H1 (cell line): ENCODE results near the gene IL7R. TPM values are rescaled to one million over a fixed set of nuclear protein-coding genes. Genes with fewer than 3 reads are reported as not detected.
A peak's percentile ranks its signal among the peaks of the same experiment; 100 is the strongest.

ENCODE experiments used
- CTCF ChIA-PET: fragments of 300-600 bp; sonication (Branson Sonifier 250); formaldehyde crosslinking; loops from one replicate; lab custom pipeline; 2021; ENCODE audit not compliant: partially characterized antibody; lab: Charles Lee
- POLR2A ChIA-PET: fragments of 300-600 bp; sonication (Branson Sonifier 250); formaldehyde crosslinking; loops from one replicate; lab custom pipeline; 2021; ENCODE audit warnings: inconsistent platforms; ENCODE audit not compliant: partially characterized antibody; lab: Charles Lee
- DNase-seq, 2 experiments: peaks; one replicate each; pipeline versions ENCODE4 v3.0.0 to v3.0.0-alpha.2; 2010 to 2022; ENCODE audit warnings: low spot score in 2 of 2, low read depth in 1 of 2, mixed read lengths in 1 of 2
- FAIRE-seq: peaks from 2 replicates; lab custom pipeline; 2011; peaks lifted over from hg19 to GRCh38; lab: Jason Lieb, UNC
- H2AFZ ChIP-seq: 2 replicates; pipeline ENCODE4 v1.8.1; 2012; ENCODE audit warnings: low read length, inconsistent platforms
- H2AK5ac ChIP-seq: 2 replicates; pipeline ENCODE4 v1.6.1; 2013; ENCODE audit warnings: low read depth, low read length
- H2BK120ac ChIP-seq: replicated peaks from 2 replicates; pipeline ENCODE3; 2013; ENCODE audit warnings: low read depth, low read length, inconsistent platforms
- H2BK12ac ChIP-seq: 2 replicates; pipeline ENCODE4 v1.6.1; 2013; ENCODE audit warnings: low read depth, low read length
- H2BK15ac ChIP-seq: 2 replicates; pipeline ENCODE4 v1.6.1; 2013; ENCODE audit warnings: low read length
- H2BK20ac ChIP-seq: 2 replicates; pipeline ENCODE4 v1.6.1; 2013; ENCODE audit warnings: low read length
- H2BK5ac ChIP-seq: 2 replicates; pipeline ENCODE4 v1.6.1; 2013; ENCODE audit warnings: low read depth, low read length
- H3K14ac ChIP-seq: 2 replicates; pipeline ENCODE4 v1.6.1; 2013; ENCODE audit warnings: inconsistent platforms; ENCODE audit not compliant: insufficient read length
- H3K18ac ChIP-seq: 2 replicates; pipeline ENCODE4 v1.6.1; 2013; ENCODE audit warnings: low read length; ENCODE audit errors: extremely low read depth
- H3K23ac ChIP-seq: 2 replicates; pipeline ENCODE4 v1.6.1; 2013; ENCODE audit warnings: inconsistent platforms; ENCODE audit not compliant: insufficient read length
- H3K23me2 ChIP-seq: 2 replicates; pipeline ENCODE4 v1.6.1; 2013; ENCODE audit warnings: low read depth, low read length
- H3K27ac ChIP-seq: 2 replicates; pipeline ENCODE4 v1.6.1; 2011; ENCODE audit warnings: low read depth, low read length, inconsistent platforms
- H3K27me3 ChIP-seq, 4 experiments: replicated peaks in 1 of 4; 1 replicate in 1 of 4; 2 replicates in 3 of 4; pipeline versions ENCODE4 v1.6.1 to v1.8.1; 2011 to 2013; ENCODE audit warnings: low read length in 3 of 4, mild to moderate bottlenecking in 3 of 4, inconsistent platforms in 2 of 4, mixed read lengths in 2 of 4, moderate library complexity in 1 of 4; ENCODE audit not compliant: control insufficient read depth in 3 of 4, insufficient read depth in 3 of 4; ENCODE audit errors: extremely low read depth in 1 of 4
- H3K36me3 ChIP-seq, 4 experiments: 2 replicates each; pipeline versions ENCODE4 v1.6.1 to v1.8.1; 2011 to 2013; ENCODE audit warnings: mild to moderate bottlenecking in 4 of 4, low read length in 3 of 4, moderate library complexity in 2 of 4, control low read depth in 1 of 4, inconsistent platforms in 1 of 4; ENCODE audit not compliant: insufficient read depth in 4 of 4, control insufficient read depth in 2 of 4
- H3K4ac ChIP-seq: replicated peaks from 2 replicates; pipeline ENCODE3; 2013; ENCODE audit warnings: low read length, low read depth, mixed read lengths, inconsistent platforms; ENCODE audit not compliant: insufficient read length
- H3K4me1 ChIP-seq, 4 experiments: replicated peaks in 1 of 4; 1 replicate in 1 of 4; 2 replicates in 3 of 4; pipeline versions ENCODE4 v1.6.1 to v1.8.1; 2011 to 2013; ENCODE audit warnings: low read length in 3 of 4, inconsistent platforms in 2 of 4, mixed read lengths in 1 of 4; ENCODE audit not compliant: insufficient read depth in 4 of 4, control insufficient read depth in 3 of 4
- H3K4me2 ChIP-seq, 2 experiments: 2 replicates each; pipeline versions ENCODE4 v1.6.1 to v1.8.1; 2011 to 2013; ENCODE audit warnings: low read depth in 2 of 2, low read length in 2 of 2, control low read depth in 1 of 2, inconsistent platforms in 1 of 2, mild to moderate bottlenecking in 1 of 2; ENCODE audit not compliant: insufficient read depth in 1 of 2
- H3K4me3 ChIP-seq, 4 experiments: fragments of 200-600, 300-600 bp in 1 of 4; sonication (generic), shearing (Covaris generic), sonication (Bioruptor Twin) in 1 of 4; 2 replicates each; pipeline versions ENCODE4 v1.5.1 to v1.8.1; 2011 to 2016; ENCODE audit warnings: low read length in 4 of 4, low read depth in 3 of 4, control low read depth in 2 of 4, inconsistent platforms in 2 of 4, mild to moderate bottlenecking in 2 of 4, mixed read lengths in 1 of 4, moderate library complexity in 1 of 4; ENCODE audit not compliant: insufficient read depth in 2 of 4; ENCODE audit errors: extremely low read depth in 1 of 4
- H3K56ac ChIP-seq: replicated peaks from 2 replicates; pipeline ENCODE3; 2013; ENCODE audit warnings: low read depth, mild to moderate bottlenecking, mixed read lengths, low read length, inconsistent platforms; ENCODE audit not compliant: insufficient read length
- H3K79me1 ChIP-seq: 2 replicates; pipeline ENCODE4 v1.6.1; 2013; ENCODE audit warnings: low read depth, low read length, control low read depth
- H3K79me2 ChIP-seq, 2 experiments: 2 replicates each; pipeline versions ENCODE4 v1.6.1 to v1.8.1; 2012 to 2013; ENCODE audit warnings: low read length in 2 of 2, mild to moderate bottlenecking in 2 of 2, inconsistent platforms in 1 of 2; ENCODE audit not compliant: insufficient read depth in 2 of 2, control insufficient read depth in 1 of 2
- H3K9ac ChIP-seq, 4 experiments: replicated peaks in 1 of 4; 1 replicate in 1 of 4; 2 replicates in 3 of 4; pipeline versions ENCODE4 v1.6.1 to v1.8.1; 2011 to 2013; ENCODE audit warnings: low read depth in 3 of 4, low read length in 3 of 4, control low read depth in 2 of 4, mild to moderate bottlenecking in 2 of 4, moderate library complexity in 2 of 4, inconsistent platforms in 1 of 4; ENCODE audit errors: extremely low read depth in 1 of 4
- H3K9me3 ChIP-seq, 2 experiments: 2 replicates each; pipeline versions ENCODE4 v1.6.1 to v1.8.1; 2012 to 2013; ENCODE audit warnings: mild to moderate bottlenecking in 2 of 2, moderate library complexity in 2 of 2, control low read depth in 1 of 2, inconsistent platforms in 1 of 2, low read depth in 1 of 2, low read length in 1 of 2, mixed read lengths in 1 of 2; ENCODE audit not compliant: insufficient read depth in 2 of 2
- H4K20me1 ChIP-seq, 2 experiments: replicated peaks in 1 of 2; 2 replicates each; pipeline versions ENCODE3 to v1.8.1; 2011 to 2013; ENCODE audit warnings: inconsistent platforms in 2 of 2, low read length in 2 of 2, mild to moderate bottlenecking in 1 of 2; ENCODE audit not compliant: insufficient read depth in 2 of 2, control insufficient read depth in 1 of 2
- H4K5ac ChIP-seq: 2 replicates; pipeline ENCODE4 v1.6.1; 2013; ENCODE audit warnings: low read length, low read depth, mixed read lengths, inconsistent platforms; ENCODE audit not compliant: insufficient read length
- H4K8ac ChIP-seq: 2 replicates; pipeline ENCODE4 v1.8.0; 2013; ENCODE audit warnings: mild to moderate bottlenecking, moderate library complexity, low read length, inconsistent platforms; ENCODE audit not compliant: insufficient read depth; ENCODE audit errors: extremely low read depth
- H4K91ac ChIP-seq: replicated peaks from 2 replicates; pipeline ENCODE3; 2013; ENCODE audit warnings: low read length, mixed read lengths, inconsistent platforms; ENCODE audit not compliant: insufficient read length
- KDM5A ChIP-seq: fragments of 200-600 bp; IDR thresholded peaks from 2 replicates; pipeline ENCODE4 v1.7.1; 2012; ENCODE audit warnings: mild to moderate bottlenecking, low read length, inconsistent platforms, mixed read lengths
- PHF8 ChIP-seq: fragments of 200-600 bp; sonication (generic); conservative IDR thresholded peaks from 2 replicates; pipeline ENCODE4 v1.7.1; 2012; ENCODE audit warnings: low read depth, mild to moderate bottlenecking, inconsistent platforms, low read length, moderate library complexity
- POU5F1 ChIP-seq: IDR thresholded peaks from 2 replicates; pipeline ENCODE4 v1.6.1; 2011; ENCODE audit warnings: low read depth, mild to moderate bottlenecking, low read length, moderate library complexity
- RAD21 ChIP-seq, 2 experiments: IDR thresholded peaks in 1 of 2; conservative IDR thresholded peaks in 1 of 2; 2 replicates each; pipeline ENCODE4 v1.6.1; 2011; ENCODE audit warnings: low read depth in 2 of 2, low read length in 2 of 2, improper control_type of control experiment in 1 of 2, inconsistent platforms in 1 of 2, mild to moderate bottlenecking in 1 of 2, moderate library complexity in 1 of 2
- WGBS, 2 experiments: shearing (Covaris generic) in 1 of 2; methylation state at CpG; one replicate each; pipeline versions ENCODE4 v1.1.6 to v1.1.7; 2013 to 2015; ENCODE audit warnings: low lambda C conversion rate in 2 of 2, mixed read lengths in 2 of 2, inconsistent platforms in 1 of 2, low coverage in 1 of 2, missing lambda C conversion rate in 1 of 2; ENCODE audit not compliant: insufficient replicate concordance in 2 of 2, insufficient coverage in 1 of 2, insufficient read length in 1 of 2; ENCODE audit errors: extremely low coverage in 1 of 2, missing lambda C conversion rate in 1 of 2; 5-methylcytosine and 5-hydroxymethylcytosine counted together
- polyA plus RNA-seq, 7 experiments: library from polyadenylated mRNA; depleted of rRNA in 3 of 7; stranded (reverse) in 5 of 7; unstranded in 2 of 7; fragments of >200 nt in 5 of 7; fragments of 200-250 nt in 2 of 7; gene quantifications; 1 replicate in 5 of 7; 2 replicates in 1 of 7; 4 replicates in 1 of 7; pipeline versions ENCODE4 v1.2.1 to v1.2.3, GENCODE V29; 2011 to 2013; ENCODE audit warnings: missing spikeins in 2 of 7, mixed read lengths in 2 of 7
- total RNA-seq: library from RNA; stranded (reverse); fragmentation: NEBNext Ultra II Directional; extraction: Animal tissue kit (Norgen Biotek cat#: 25700); gene quantifications from 2 replicates; pipeline ENCODE4 v1.2.1, GENCODE V29; 2021
- TF ChIP-seq, protein P1 (sequence below), 3 experiments: IDR thresholded peaks; 1 replicate in 2 of 3; 2 replicates in 1 of 3; pipeline versions ENCODE4 v1.5.1 to v1.6.1; 2011; ENCODE audit warnings: low read length in 3 of 3, mild to moderate bottlenecking in 3 of 3, inconsistent platforms in 2 of 3, low read depth in 1 of 3, moderate library complexity in 1 of 3; ENCODE audit not compliant: insufficient read depth in 1 of 3; ENCODE audit errors: control extremely low read depth in 1 of 3

The IL7R gene
- total and polyA plus RNA-seq, 2 of the 8 experiments (the other 6 are each of a cell fraction or from before 2014, with no cell fraction given) = not detected

GRCh38 chr5:35926389-35927051 is 69.8 kb downstream of the IL7R start:
- H3K4ac ChIP-seq = no peak overlapping the region
- FAIRE-seq = peak; percentile 93
- H2BK5ac ChIP-seq = no peak overlapping the region
- no peak overlapping the region for H4K91ac ChIP-seq
- no peak overlapping the region for H2BK12ac ChIP-seq
- no peak overlapping the region for H2BK20ac ChIP-seq
- no peaks in the 10 kb centered on the region for H3K4me1 ChIP-seq
- no peaks in the 10 kb centered on the region for H3K79me1 ChIP-seq
- POLR2A ChIA-PET = interaction anchor here (2.1 kb wide), 1 partner anchor 275 kb away, joined by 5 read pairs; no protein-coding TSS in a partner anchor
- H3K23ac ChIP-seq = no peak overlapping the region
- H3K9ac ChIP-seq = no peak overlapping the region
- H3K27me3 ChIP-seq = peaks cover 5 to 23% (median 17%) of the 10 kb centered on the region in 4 experiments
- H4K5ac ChIP-seq = no peak overlapping the region
- CTCF ChIA-PET = interaction anchor here (0.6 to 4.2 kb wide), 65 partner anchors 9 to 839 kb away, joined by 3 to 65 read pairs (median 4); partner anchors contain the start of gene CAPSL
- H3K79me2 ChIP-seq = no peaks in the 10 kb centered on the region
- H3K9me3 ChIP-seq = no peaks in the 10 kb centered on the region
- no peak overlapping the region for H3K27ac ChIP-seq
- no peak overlapping the region for H3K18ac ChIP-seq
- H3K56ac ChIP-seq = no peak overlapping the region
- no peak overlapping the region for H2AK5ac ChIP-seq
- H3K23me2 ChIP-seq = no peaks in the 10 kb centered on the region
- no peak overlapping the region for H3K4me3 ChIP-seq
- peaks cover 2 to 3% of the 10 kb centered on the region in 2 experiments for H4K20me1 ChIP-seq
- no peak overlapping the region; a peak in 1 of 4 replicates for H3K4me2 ChIP-seq
- H2BK120ac ChIP-seq = no peak overlapping the region
- H3K14ac ChIP-seq = no peak overlapping the region
- H3K36me3 ChIP-seq = no peaks in the 10 kb centered on the region
- 50% methylated on average over 13 of the region's 13 CpGs; no CpG with 5 or more reads in 1 of the 2 experiments for WGBS, 2 experiments
- no peak overlapping the region for H4K8ac ChIP-seq
- H2BK15ac ChIP-seq = 0 out of 2 replicates have a peak overlapping the region, but pooled peaks have one; percentile 20
- peak in 1 of 2 experiments; percentile 81 for DNase-seq
- peak; percentile 95 to 97 for TF ChIP-seq RAD21 (IDR thresholded peaks at IDR 0.05 in 1 of 2, conservative IDR thresholded peaks at IDR 0.05 in 1 of 2; ENCODE audit: low read depth in 2 of 2, low read length in 2 of 2)
- TF ChIP-seq KDM5A = no peak
- TF ChIP-seq, protein P1, sequence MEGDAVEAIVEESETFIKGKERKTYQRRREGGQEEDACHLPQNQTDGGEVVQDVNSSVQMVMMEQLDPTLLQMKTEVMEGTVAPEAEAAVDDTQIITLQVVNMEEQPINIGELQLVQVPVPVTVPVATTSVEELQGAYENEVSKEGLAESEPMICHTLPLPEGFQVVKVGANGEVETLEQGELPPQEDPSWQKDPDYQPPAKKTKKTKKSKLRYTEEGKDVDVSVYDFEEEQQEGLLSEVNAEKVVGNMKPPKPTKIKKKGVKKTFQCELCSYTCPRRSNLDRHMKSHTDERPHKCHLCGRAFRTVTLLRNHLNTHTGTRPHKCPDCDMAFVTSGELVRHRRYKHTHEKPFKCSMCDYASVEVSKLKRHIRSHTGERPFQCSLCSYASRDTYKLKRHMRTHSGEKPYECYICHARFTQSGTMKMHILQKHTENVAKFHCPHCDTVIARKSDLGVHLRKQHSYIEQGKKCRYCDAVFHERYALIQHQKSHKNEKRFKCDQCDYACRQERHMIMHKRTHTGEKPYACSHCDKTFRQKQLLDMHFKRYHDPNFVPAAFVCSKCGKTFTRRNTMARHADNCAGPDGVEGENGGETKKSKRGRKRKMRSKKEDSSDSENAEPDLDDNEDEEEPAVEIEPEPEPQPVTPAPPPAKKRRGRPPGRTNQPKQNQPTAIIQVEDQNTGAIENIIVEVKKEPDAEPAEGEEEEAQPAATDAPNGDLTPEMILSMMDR (IDR thresholded peaks at IDR 0.05; ENCODE audit: control extremely low read depth in 1 of 3, insufficient read depth in 1 of 3, low read depth in 1 of 3, low read length in 3 of 3) = peak in 2 of 3 experiments; percentile 84 to 93; a peak in 3 of 4 replicates
- TF ChIP-seq PHF8 = no peak
- TF ChIP-seq POU5F1 = no peak
- H2AFZ ChIP-seq = peak overlapping the region; percentile 86
